Muscle layer of colon (tissue), 2 donors: ENCODE measurements around the gene FIBCD1.

Source experiments
- H3K27ac ChIP-seq: one replicate; pipeline ENCODE4 v1.7.0; 2013; ENCODE audit warnings: low read depth, mild to moderate bottlenecking, low read length, moderate library complexity
- H3K27me3 ChIP-seq, 2 donors: one replicate each; pipeline ENCODE4 v1.7.0; 2013; ENCODE audit warnings: low read length in 2 of 2, mild to moderate bottlenecking in 2 of 2; ENCODE audit not compliant: insufficient read depth in 2 of 2, control insufficient read depth in 1 of 2
- H3K36me3 ChIP-seq: one replicate; pipeline ENCODE4 v1.7.0; 2013; ENCODE audit warnings: mild to moderate bottlenecking, low read length; ENCODE audit not compliant: insufficient read depth
- H3K4me1 ChIP-seq: one replicate; pipeline ENCODE4 v1.7.0; 2013; ENCODE audit warnings: mild to moderate bottlenecking, low read length; ENCODE audit not compliant: insufficient read depth
- H3K4me3 ChIP-seq, 2 donors: one replicate each; pipeline ENCODE4 v1.7.0; 2013; ENCODE audit warnings: low read length in 2 of 2, low read depth in 1 of 2, mild to moderate bottlenecking in 1 of 2, moderate library complexity in 1 of 2
- H3K9ac ChIP-seq: one replicate; pipeline ENCODE4 v1.7.0; 2013; ENCODE audit warnings: low read length
- H3K9me3 ChIP-seq: one replicate; pipeline ENCODE4 v1.7.0; 2013; ENCODE audit warnings: mild to moderate bottlenecking, low read length
- donor health status: abdominal sarcoma.
- donor health status: Adenocarcinoma of cecum.

FIBCD1 gene

GRCh38 chr9:130938652-130939404, at the start of gene FIBCD1:
TSS of gene FIBCD1 (minus strand) at chr9:130939247. CDS start at chr9:130938607, 640 bp downstream.
- H3K36me3 ChIP-seq, result no peaks in the 10 kb centered on the region
- H3K4me3 ChIP-seq, result peak within 1 kb of the TSS; percentile 38 to 41
- H3K4me1 ChIP-seq, result peaks cover 5% of the 10 kb centered on the region
- H3K9me3 ChIP-seq, result no peaks in the 10 kb centered on the region
- no peak within 1 kb of the TSS for H3K9ac ChIP-seq
- no peak within 1 kb of the TSS for H3K27ac ChIP-seq
- H3K27me3 ChIP-seq, result peaks cover 54 to 85% of the 10 kb centered on the region in 2 donors

GRCh38 chr9:130988400-130988747, 49.3 kb upstream of the FIBCD1 start:
- Histone ChIP-seq H3K9ac (no peak overlapping the region), H3K36me3 (no peaks in the 10 kb centered on the region), H3K27ac (no peak overlapping the region), H3K9me3 (no peaks in the 10 kb centered on the region), H3K4me1 (no peaks in the 10 kb centered on the region), H3K4me3 (no peak overlapping the region), H3K27me3 (peaks cover 0 to 8% of the 10 kb centered on the region in 2 donors)

- Histone ChIP-seq H3K4me1 (no peaks in the 10 kb centered on the region), H3K9me3 (no peaks in the 10 kb centered on the region), H3K36me3 (no peaks in the 10 kb centered on the region), H3K9ac (no peak overlapping the region), H3K27ac (no peak overlapping the region), H3K4me3 (no peak overlapping the region), H3K27me3 (peaks cover 0 to 8% of the 10 kb centered on the region in 2 donors)
These were observed 48.8 kb upstream of the FIBCD1 start for GRCh38 chr9:130987738-130988399.

- no peak overlapping the region for H3K9ac ChIP-seq
- H3K4me3 ChIP-seq, result no peak overlapping the region
- no peaks in the 10 kb centered on the region for H3K36me3 ChIP-seq
- H3K4me1 ChIP-seq, result no peaks in the 10 kb centered on the region
- H3K27ac ChIP-seq, result no peak overlapping the region
- no peaks in the 10 kb centered on the region for H3K9me3 ChIP-seq
- H3K27me3 ChIP-seq, result peaks cover 0 to 8% of the 10 kb centered on the region in 2 donors
These were observed 48.0 kb upstream of the FIBCD1 start for GRCh38 chr9:130987054-130987453.

- Histone ChIP-seq H3K36me3 (no peaks in the 10 kb centered on the region), H3K4me3 (no peak overlapping the region), H3K27me3 (peaks cover 0 to 8% of the 10 kb centered on the region in 2 donors)
These were observed 47.4 kb upstream of the FIBCD1 start for GRCh38 chr9:130986356-130986965.

GRCh38 chr9:130985606-130986162, 46.6 kb upstream of the FIBCD1 start:
- Histone ChIP-seq H3K4me1 (no peaks in the 10 kb centered on the region), H3K36me3 (no peaks in the 10 kb centered on the region), H3K9ac (no peak overlapping the region), H3K27ac (no peak overlapping the region), H3K9me3 (no peaks in the 10 kb centered on the region), H3K4me3 (no peak overlapping the region), H3K27me3 (peaks cover 0 to 8% of the 10 kb centered on the region in 2 donors)

More at GRCh38 chr9:130986356-130986965, 47.4 kb upstream of the FIBCD1 start:
- Histone ChIP-seq H3K27ac (no peak overlapping the region), H3K9ac (no peak overlapping the region), H3K4me1 (no peaks in the 10 kb centered on the region), H3K9me3 (no peaks in the 10 kb centered on the region)

- Histone ChIP-seq H3K36me3 (no peaks in the 10 kb centered on the region), H3K9me3 (no peaks in the 10 kb centered on the region), H3K27me3 (peaks cover 0 to 8% of the 10 kb centered on the region in 2 donors), H3K27ac (no peak overlapping the region), H3K4me3 (no peak overlapping the region), H3K4me1 (no peaks in the 10 kb centered on the region), H3K9ac (no peak overlapping the region)
These were observed 46.0 kb upstream of the FIBCD1 start for GRCh38 chr9:130985029-130985428.

GRCh38 chr9:130984521-130984920, 45.5 kb upstream of the FIBCD1 start:
- Histone ChIP-seq H3K36me3 (no peaks in the 10 kb centered on the region), H3K9me3 (no peaks in the 10 kb centered on the region), H3K27ac (no peak overlapping the region), H3K9ac (no peak overlapping the region), H3K27me3 (peaks cover 0 to 8% of the 10 kb centered on the region in 2 donors), H3K4me3 (no peak overlapping the region), H3K4me1 (no peaks in the 10 kb centered on the region)

GRCh38 chr9:130983970-130984369, 44.9 kb upstream of the FIBCD1 start:
- Histone ChIP-seq H3K27ac (no peak overlapping the region), H3K36me3 (no peaks in the 10 kb centered on the region), H3K9me3 (no peaks in the 10 kb centered on the region), H3K9ac (no peak overlapping the region), H3K4me3 (no peak overlapping the region), H3K27me3 (peaks cover 0 to 7% of the 10 kb centered on the region in 2 donors), H3K4me1 (no peaks in the 10 kb centered on the region)

- H3K4me3 ChIP-seq, result no peak overlapping the region
- peaks cover 0 to 4% of the 10 kb centered on the region in 2 donors for H3K27me3 ChIP-seq
- H3K9me3 ChIP-seq, result no peaks in the 10 kb centered on the region
- no peak overlapping the region for H3K27ac ChIP-seq
- H3K36me3 ChIP-seq, result no peaks in the 10 kb centered on the region
- no peaks in the 10 kb centered on the region for H3K4me1 ChIP-seq
- no peak overlapping the region for H3K9ac ChIP-seq
These were observed 44.3 kb upstream of the FIBCD1 start for GRCh38 chr9:130983359-130983670.

GRCh38 chr9:130982636-130983358, 43.8 kb upstream of the FIBCD1 start:
- Histone ChIP-seq H3K27me3 (peaks cover 0 to 2% of the 10 kb centered on the region in 2 donors), H3K9me3 (no peaks in the 10 kb centered on the region), H3K9ac (no peak overlapping the region), H3K4me3 (no peak overlapping the region), H3K36me3 (no peaks in the 10 kb centered on the region), H3K27ac (no peak overlapping the region), H3K4me1 (no peaks in the 10 kb centered on the region)
